ENCODE results near the gene RSAD2. TPM values are rescaled to one million over a fixed set of nuclear protein-coding genes. Genes with fewer than 3 reads are reported as not detected.

RSAD2 gene
- total and polyA plus RNA-seq, 9 of the 15 experiments (the other 6 are each of a cell fraction or from before 2014, with no cell fraction given) = 0.15 to 1.4 (median 0.28) TPM

DNA sequence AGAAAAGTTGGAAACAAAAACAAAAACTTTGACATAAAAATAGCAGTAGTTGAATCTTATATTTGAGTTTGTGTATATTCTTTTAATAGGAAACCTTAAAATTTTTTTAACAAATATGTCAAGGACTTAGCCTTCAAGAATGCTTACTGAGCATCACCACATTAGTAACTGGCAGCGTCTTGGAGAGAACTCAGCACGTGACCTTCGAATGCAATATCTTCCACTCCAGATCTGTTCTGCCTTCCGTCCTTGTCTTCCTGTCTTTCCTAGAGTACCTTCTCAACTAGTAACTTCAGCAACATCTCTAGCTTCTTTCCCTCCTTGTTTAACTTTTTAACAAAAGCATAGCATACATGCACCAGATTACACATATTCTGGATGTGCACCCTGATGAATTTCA, 972 bp downstream of the RSAD2 start:
- H3K9me3 ChIP-seq (replicated peaks; ENCODE audit: control insufficient read depth, insufficient read depth, low read depth, low read length) = peaks cover 22% of the 10 kb centered on the region
- POLR2A ChIA-PET = no interaction called here

DNA sequence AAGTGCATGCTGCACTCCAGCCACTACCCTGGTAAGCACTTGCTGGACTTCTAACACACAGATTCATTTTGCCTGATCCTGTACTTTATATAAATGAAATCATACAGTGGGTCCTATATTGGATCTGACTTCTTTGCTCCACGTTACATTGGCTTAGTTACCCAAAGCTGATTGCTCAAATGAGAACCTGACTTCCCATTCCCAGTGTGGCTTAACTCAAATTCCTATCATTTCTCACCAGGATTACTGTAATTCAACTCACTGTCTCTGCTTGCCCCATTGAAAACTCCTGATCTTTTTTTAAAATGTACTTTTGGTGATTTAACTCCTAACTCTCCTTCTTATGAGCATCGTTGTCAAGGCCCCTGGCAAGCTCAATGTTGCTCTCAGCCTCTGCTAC, 1.4 kb downstream of the RSAD2 start:
- no peak overlapping the region for H3K9ac ChIP-seq (ENCODE audit: insufficient read depth in 1 of 2, low read depth in 2 of 2, low read length in 2 of 2)
- no peak for FAIRE-seq
- DNase-seq (ENCODE audit: extremely low read depth in 1 of 4, low spot score in 3 of 4) = no peak
- in situ Hi-C loops (cut with MboI) = no loop called here
- no TSS peak for BruUV-seq (replicated peaks)
- H3K79me2 ChIP-seq (ENCODE audit: control insufficient read depth, insufficient read depth, low read length) = no peaks in the 10 kb centered on the region
- intact Hi-C loops (cut with micrococcal nuclease) = no loop called here
- peaks cover 13 to 41% of the 10 kb centered on the region in 2 experiments; a peak in 4 of 5 replicates for H3K4me1 ChIP-seq (replicated peaks in 1 of 2; ENCODE audit: control insufficient read depth in 2 of 2, insufficient read depth in 2 of 2, low read length in 2 of 2)
- no peak overlapping the region for H3K4me3 ChIP-seq
- H3K27ac ChIP-seq (ENCODE audit: extremely low read depth, low read depth, low read length) = no peak overlapping the region
- H3K9me1 ChIP-seq (ENCODE audit: control insufficient read depth, insufficient read depth, low read length) = no peaks in the 10 kb centered on the region
- no peak overlapping the region for H2AFZ ChIP-seq (ENCODE audit: low read depth, low read length)
- H3K4me2 ChIP-seq (ENCODE audit: insufficient read depth, low read length) = no peak overlapping the region
- POLR2A ChIA-PET = interaction anchor here (0.7 kb wide), 1 partner anchor 9 kb away, joined by 3 read pairs; no protein-coding TSS in a partner anchor
- CTCF ChIA-PET (ENCODE audit: low intra/inter-chr PET ratio) = no interaction called here
- H3K27me3 ChIP-seq (ENCODE audit: control insufficient read depth in 2 of 2, insufficient read depth in 2 of 2, low read length in 2 of 2) = no peaks in the 10 kb centered on the region
- no peaks in the 10 kb centered on the region for H3K36me3 ChIP-seq (ENCODE audit: control insufficient read depth, insufficient read depth, low read length)
- peaks cover 19% of the 10 kb centered on the region for H3K9me3 ChIP-seq (replicated peaks; ENCODE audit: control insufficient read depth, insufficient read depth, low read depth, low read length)
- WGBS (ENCODE audit: insufficient coverage, low coverage, missing lambda C conversion rate) = 88% methylated on average over 2 of the region's 2 CpGs
- no peak for ATAC-seq
- no peaks in the 10 kb centered on the region for H4K20me1 ChIP-seq (replicated peaks; ENCODE audit: control insufficient read depth, insufficient read depth, low read length)
- TF ChIP-seq RAD21 (CRISPR knock-in tag; conservative IDR thresholded peaks at IDR 0.05 in 1 of 2, IDR thresholded peaks at IDR 0.05 in 1 of 2) (no peak), ZNF445 (CRISPR knock-in tag; IDR thresholded peaks at IDR 0.05; ENCODE audit: low read depth) (no peak), CBFA2T3 (IDR thresholded peaks at IDR 0.05) (no peak), MAZ (CRISPR knock-in tag; conservative IDR thresholded peaks at IDR 0.05 in 1 of 2, IDR thresholded peaks at IDR 0.05 in 1 of 2) (no peak), U2AF1 (optimal IDR thresholded peaks at IDR 0.05; ENCODE audit: low read depth, low read length) (no peak)
- TF ChIP-seq, protein P1, sequence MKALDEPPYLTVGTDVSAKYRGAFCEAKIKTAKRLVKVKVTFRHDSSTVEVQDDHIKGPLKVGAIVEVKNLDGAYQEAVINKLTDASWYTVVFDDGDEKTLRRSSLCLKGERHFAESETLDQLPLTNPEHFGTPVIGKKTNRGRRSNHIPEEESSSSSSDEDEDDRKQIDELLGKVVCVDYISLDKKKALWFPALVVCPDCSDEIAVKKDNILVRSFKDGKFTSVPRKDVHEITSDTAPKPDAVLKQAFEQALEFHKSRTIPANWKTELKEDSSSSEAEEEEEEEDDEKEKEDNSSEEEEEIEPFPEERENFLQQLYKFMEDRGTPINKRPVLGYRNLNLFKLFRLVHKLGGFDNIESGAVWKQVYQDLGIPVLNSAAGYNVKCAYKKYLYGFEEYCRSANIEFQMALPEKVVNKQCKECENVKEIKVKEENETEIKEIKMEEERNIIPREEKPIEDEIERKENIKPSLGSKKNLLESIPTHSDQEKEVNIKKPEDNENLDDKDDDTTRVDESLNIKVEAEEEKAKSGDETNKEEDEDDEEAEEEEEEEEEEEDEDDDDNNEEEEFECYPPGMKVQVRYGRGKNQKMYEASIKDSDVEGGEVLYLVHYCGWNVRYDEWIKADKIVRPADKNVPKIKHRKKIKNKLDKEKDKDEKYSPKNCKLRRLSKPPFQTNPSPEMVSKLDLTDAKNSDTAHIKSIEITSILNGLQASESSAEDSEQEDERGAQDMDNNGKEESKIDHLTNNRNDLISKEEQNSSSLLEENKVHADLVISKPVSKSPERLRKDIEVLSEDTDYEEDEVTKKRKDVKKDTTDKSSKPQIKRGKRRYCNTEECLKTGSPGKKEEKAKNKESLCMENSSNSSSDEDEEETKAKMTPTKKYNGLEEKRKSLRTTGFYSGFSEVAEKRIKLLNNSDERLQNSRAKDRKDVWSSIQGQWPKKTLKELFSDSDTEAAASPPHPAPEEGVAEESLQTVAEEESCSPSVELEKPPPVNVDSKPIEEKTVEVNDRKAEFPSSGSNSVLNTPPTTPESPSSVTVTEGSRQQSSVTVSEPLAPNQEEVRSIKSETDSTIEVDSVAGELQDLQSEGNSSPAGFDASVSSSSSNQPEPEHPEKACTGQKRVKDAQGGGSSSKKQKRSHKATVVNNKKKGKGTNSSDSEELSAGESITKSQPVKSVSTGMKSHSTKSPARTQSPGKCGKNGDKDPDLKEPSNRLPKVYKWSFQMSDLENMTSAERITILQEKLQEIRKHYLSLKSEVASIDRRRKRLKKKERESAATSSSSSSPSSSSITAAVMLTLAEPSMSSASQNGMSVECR (CRISPR knock-in tag; IDR thresholded peaks at IDR 0.05) = no peak

More for the DNA sequence above, 972 bp downstream of the RSAD2 start:
- Histone ChIP-seq H2AFZ (ENCODE audit: low read depth, low read length) (no peak overlapping the region), H3K79me2 (ENCODE audit: control insufficient read depth, insufficient read depth, low read length) (no peaks in the 10 kb centered on the region), H3K4me1 (replicated peaks in 1 of 2; ENCODE audit: control insufficient read depth in 2 of 2, insufficient read depth in 2 of 2, low read length in 2 of 2) (peaks cover 13 to 36% of the 10 kb centered on the region in 2 experiments; a peak in 4 of 5 replicates), H3K4me3 (no peak overlapping the region), H3K9ac (ENCODE audit: insufficient read depth in 1 of 2, low read depth in 2 of 2, low read length in 2 of 2) (no peak overlapping the region), H3K36me3 (ENCODE audit: control insufficient read depth, insufficient read depth, low read length) (no peaks in the 10 kb centered on the region), H3K27ac (ENCODE audit: extremely low read depth, low read depth, low read length) (no peak overlapping the region), H4K20me1 (replicated peaks; ENCODE audit: control insufficient read depth, insufficient read depth, low read length) (no peaks in the 10 kb centered on the region), H3K9me1 (ENCODE audit: control insufficient read depth, insufficient read depth, low read length) (no peaks in the 10 kb centered on the region), H3K4me2 (ENCODE audit: insufficient read depth, low read length) (no peak overlapping the region), H3K27me3 (ENCODE audit: control insufficient read depth in 2 of 2, insufficient read depth in 2 of 2, low read length in 2 of 2) (no peaks in the 10 kb centered on the region)
- 91% methylated on average over 4 of the region's 4 CpGs for WGBS (ENCODE audit: insufficient coverage, low coverage, missing lambda C conversion rate)
- ATAC-seq (no peak), FAIRE-seq (no peak), DNase-seq (ENCODE audit: extremely low read depth in 1 of 4, low spot score in 3 of 4) (no peak)
- intact Hi-C loops (cut with micrococcal nuclease) (no loop called here), in situ Hi-C loops (cut with MboI) (no loop called here)
- no peak for TF ChIP-seq GTF2A2 (tag; IDR thresholded peaks at IDR 0.05)
- no peak for TF ChIP-seq SIRT6 (IDR thresholded peaks at IDR 0.05; ENCODE audit: low read depth, low read length)
- no peak for TF ChIP-seq HDAC1 (IDR thresholded peaks at IDR 0.05)
- CTCF ChIA-PET (ENCODE audit: low intra/inter-chr PET ratio) = no interaction called here
- no TSS peak for BruUV-seq (replicated peaks)
